K562 (cell line): ENCODE measurements around the gene POLR3K. TPM values are rescaled to one million over a fixed set of nuclear protein-coding genes. Genes with fewer than 3 reads are reported as not detected.

Source experiments
- CHCHD3 ChIP-seq: fragments of 250-450 bp; sonication (Bioruptor Pico); IDR thresholded peaks from 2 replicates; pipeline ENCODE4 v2.1.2; 2022; ENCODE audit warnings: mild to moderate bottlenecking
- EWSR1 ChIP-seq: fragments of 450-650 bp; IDR thresholded peaks from 2 replicates; pipeline ENCODE4 v1.6.1; 2018; ENCODE audit warnings: borderline replicate concordance, mild to moderate bottlenecking, low read depth, moderate library complexity; ENCODE audit not compliant: partially characterized antibody
- GABPB2 ChIP-seq: fragments of 250-450 bp; sonication (Bioruptor Pico); conservative IDR thresholded peaks from 2 replicates; pipeline ENCODE4 v1.5.1; 2021; ENCODE audit warnings: mild to moderate bottlenecking
- KLF10 ChIP-seq: fragments of 250-450 bp; sonication (Bioruptor Pico); IDR thresholded peaks from 2 replicates; pipeline ENCODE4 v1.6.1; 2021; ENCODE audit warnings: matching md5 sums
- MAFG ChIP-seq: fragments of 450-650 bp; conservative IDR thresholded peaks from 2 replicates; pipeline ENCODE4 v1.6.1; 2016; ENCODE audit warnings: missing genetic modification characterization, missing compliant biosample characterization
- MAZ ChIP-seq, 2 experiments: fragments of 450-650 bp in 1 of 2; sonication (generic) in 1 of 2; formaldehyde crosslinking; IDR thresholded peaks in 1 of 2; conservative IDR thresholded peaks in 1 of 2; 2 replicates each; pipeline versions ENCODE4 v1.4.0 to v1.5.0; 2020; ENCODE audit warnings: mild to moderate bottlenecking in 1 of 2, missing genetic modification reagents in 1 of 2
- MYNN ChIP-seq, 2 experiments: sonication (generic); formaldehyde crosslinking in 1 of 2; IDR thresholded peaks; 2 replicates each; pipeline versions ENCODE4 v1.5.0 to v1.6.1; 2016 to 2020; ENCODE audit warnings: antibody characterized with exemption in 1 of 2, missing genetic modification reagents in 1 of 2
- PHB ChIP-seq: fragments of 250-450 bp; sonication (Bioruptor Pico); IDR thresholded peaks from 2 replicates; pipeline ENCODE4 v1.5.0; 2021
- RAD21 ChIP-seq, 2 experiments: fragments of 250-450 bp in 1 of 2; fragments of 450-650 bp in 1 of 2; sonication (Bioruptor Pico) in 1 of 2; formaldehyde crosslinking in 1 of 2; IDR thresholded peaks in 1 of 2; conservative IDR thresholded peaks in 1 of 2; 2 replicates each; pipeline versions ENCODE4 v1.4.0 to v1.8.0; 2020 to 2022; ENCODE audit warnings: mild to moderate bottlenecking in 2 of 2, moderate library complexity in 1 of 2
- RNF2 ChIP-seq: sonication (generic); IDR thresholded peaks from 2 replicates; pipeline ENCODE4 v1.6.1; 2016
- SUPT5H ChIP-seq: fragments of 450-650 bp; IDR thresholded peaks from 2 replicates; pipeline ENCODE4 v1.6.1; 2016
- TAF9B ChIP-seq: fragments of 450-650 bp; IDR thresholded peaks from 2 replicates; pipeline ENCODE4 v1.6.1; 2018; ENCODE audit warnings: mild to moderate bottlenecking; ENCODE audit not compliant: partially characterized antibody
- ZNF316 ChIP-seq: fragments of 450-650 bp; IDR thresholded peaks from 2 replicates; pipeline ENCODE4 v1.6.1; 2016
- ZNF347 ChIP-seq: fragments of 450-650 bp; formaldehyde crosslinking; IDR thresholded peaks from 2 replicates; pipeline ENCODE4 v1.4.0; 2020; ENCODE audit warnings: low read depth, mild to moderate bottlenecking, moderate library complexity
- ZNF696 ChIP-seq: fragments of 250-450 bp; sonication (Bioruptor Pico); conservative IDR thresholded peaks from 2 replicates; pipeline ENCODE4 v1.4.0; 2020; ENCODE audit warnings: mild to moderate bottlenecking, moderate library complexity
- polyA plus RNA-seq, 8 experiments: library from polyadenylated mRNA; depleted of rRNA in 4 of 8; stranded (reverse) in 5 of 8; unstranded in 3 of 8; fragments of >200 nt; fragmentation: Nextera tagmentation in 2 of 8; fragmentation: Illumina TruSeq in 1 of 8; extraction: Ambion mirVana in 2 of 8; extraction: Trizol in 1 of 8; gene quantifications; 2 replicates each; pipeline versions ENCODE4 v1.2.1 to v1.2.3, GENCODE V29; 2011 to 2014; ENCODE audit warnings: inconsistent platforms in 1 of 8, missing spikeins in 1 of 8
- total RNA-seq, 7 experiments: library from RNA; depleted of rRNA in 6 of 7; stranded (reverse); fragments of >200 nt in 6 of 7; fragmentation: Illumina TruSeq in 2 of 7; extraction: Trizol in 2 of 7; gene quantifications; 2 replicates each; pipeline versions ENCODE4 v1.2.1 to v1.2.3, GENCODE V29; 2011 to 2021; ENCODE audit warnings: low replicate concordance in 1 of 7
- TF ChIP-seq, protein P1 (sequence below), 2 experiments: fragments of 450-650 bp; formaldehyde crosslinking in 1 of 2; IDR thresholded peaks; 2 replicates each; pipeline versions ENCODE4 v1.4.0 to v1.6.1; 2014 to 2020; ENCODE audit warnings: mild to moderate bottlenecking in 2 of 2, borderline replicate concordance in 1 of 2, low read depth in 1 of 2
- TF ChIP-seq, protein P2 (sequence below): sonication (generic); formaldehyde crosslinking; IDR thresholded peaks from 2 replicates; pipeline ENCODE4 v1.8.0; 2022; ENCODE audit warnings: missing genetic modification reagents, mild to moderate bottlenecking, borderline replicate concordance

The POLR3K gene
- total and polyA plus RNA-seq, 9 of the 15 experiments (the other 6 are each of a cell fraction or from before 2014, with no cell fraction given), result 42.1 to 315 (median 86.7) TPM

DNA sequence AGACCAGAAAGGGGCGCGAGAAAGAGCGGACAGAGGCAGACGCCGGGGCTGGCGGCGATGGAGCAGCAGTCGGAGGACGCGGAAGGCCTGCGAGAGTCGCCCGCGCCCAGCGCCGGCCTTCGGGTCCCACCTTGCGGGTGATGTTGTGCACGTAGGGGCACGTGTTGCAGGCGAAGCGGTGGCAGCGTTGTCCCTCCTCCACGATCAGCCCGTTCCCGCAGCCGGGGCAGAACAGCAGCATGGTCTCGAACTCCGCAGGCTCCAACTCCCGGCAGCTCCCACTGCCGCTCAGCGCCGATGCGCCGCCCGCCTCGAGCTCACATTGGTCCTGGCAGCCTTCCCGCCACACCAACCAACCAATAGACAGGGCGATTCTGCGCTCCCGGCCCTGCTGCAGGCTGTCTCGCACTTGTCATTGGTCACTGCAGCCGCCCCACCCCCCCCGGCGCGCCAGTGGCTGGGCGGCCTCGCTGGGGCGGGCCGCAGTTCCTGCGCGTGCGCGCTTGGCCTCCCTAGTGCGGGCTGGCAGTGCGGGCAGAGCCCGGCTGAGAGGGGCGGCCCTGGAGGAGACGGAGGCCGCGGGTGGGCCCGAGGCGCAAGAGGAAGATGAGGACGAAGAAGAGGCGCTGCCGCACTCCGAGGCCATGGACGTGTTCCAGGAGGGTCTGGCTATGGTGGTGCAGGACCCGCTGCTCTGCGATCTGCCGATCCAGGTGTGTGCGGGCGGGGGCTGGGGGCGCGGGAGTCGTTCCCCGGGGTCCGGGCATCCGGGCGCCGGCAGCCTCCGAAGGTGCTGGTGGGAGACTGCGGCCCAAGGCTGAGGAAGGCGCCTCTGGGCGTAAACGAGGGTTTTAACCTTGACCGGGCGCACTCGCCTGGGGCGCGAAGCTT, at the start of gene POLR3K, which contains the start of gene SNRNP25 (continued):
- TF ChIP-seq, protein P1, sequence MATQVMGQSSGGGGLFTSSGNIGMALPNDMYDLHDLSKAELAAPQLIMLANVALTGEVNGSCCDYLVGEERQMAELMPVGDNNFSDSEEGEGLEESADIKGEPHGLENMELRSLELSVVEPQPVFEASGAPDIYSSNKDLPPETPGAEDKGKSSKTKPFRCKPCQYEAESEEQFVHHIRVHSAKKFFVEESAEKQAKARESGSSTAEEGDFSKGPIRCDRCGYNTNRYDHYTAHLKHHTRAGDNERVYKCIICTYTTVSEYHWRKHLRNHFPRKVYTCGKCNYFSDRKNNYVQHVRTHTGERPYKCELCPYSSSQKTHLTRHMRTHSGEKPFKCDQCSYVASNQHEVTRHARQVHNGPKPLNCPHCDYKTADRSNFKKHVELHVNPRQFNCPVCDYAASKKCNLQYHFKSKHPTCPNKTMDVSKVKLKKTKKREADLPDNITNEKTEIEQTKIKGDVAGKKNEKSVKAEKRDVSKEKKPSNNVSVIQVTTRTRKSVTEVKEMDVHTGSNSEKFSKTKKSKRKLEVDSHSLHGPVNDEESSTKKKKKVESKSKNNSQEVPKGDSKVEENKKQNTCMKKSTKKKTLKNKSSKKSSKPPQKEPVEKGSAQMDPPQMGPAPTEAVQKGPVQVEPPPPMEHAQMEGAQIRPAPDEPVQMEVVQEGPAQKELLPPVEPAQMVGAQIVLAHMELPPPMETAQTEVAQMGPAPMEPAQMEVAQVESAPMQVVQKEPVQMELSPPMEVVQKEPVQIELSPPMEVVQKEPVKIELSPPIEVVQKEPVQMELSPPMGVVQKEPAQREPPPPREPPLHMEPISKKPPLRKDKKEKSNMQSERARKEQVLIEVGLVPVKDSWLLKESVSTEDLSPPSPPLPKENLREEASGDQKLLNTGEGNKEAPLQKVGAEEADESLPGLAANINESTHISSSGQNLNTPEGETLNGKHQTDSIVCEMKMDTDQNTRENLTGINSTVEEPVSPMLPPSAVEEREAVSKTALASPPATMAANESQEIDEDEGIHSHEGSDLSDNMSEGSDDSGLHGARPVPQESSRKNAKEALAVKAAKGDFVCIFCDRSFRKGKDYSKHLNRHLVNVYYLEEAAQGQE (IDR thresholded peaks at IDR 0.05; ENCODE audit: borderline replicate concordance), result no peak
- TF ChIP-seq, protein P1 (CRISPR knock-in tag; IDR thresholded peaks at IDR 0.05; ENCODE audit: low read depth), result peak; percentile 68; the same call in 1 of the 2 replicates
- TF ChIP-seq RNF2 (no peak; the same call in 1 of the 2 replicates), PHB (CRISPR knock-in tag) (no peak), RAD21 (CRISPR knock-in tag; conservative IDR thresholded peaks at IDR 0.05 in 1 of 2, IDR thresholded peaks at IDR 0.05 in 1 of 2) (no peak), SUPT5H (peak; percentile 83), ZNF696 (CRISPR knock-in tag) (no peak), ZNF316 (no peak), ZNF347 (CRISPR knock-in tag) (no peak), GABPB2 (CRISPR knock-in tag) (no peak), KLF10 (CRISPR knock-in tag) (no peak), EWSR1 (no peak), TAF9B (peak; percentile 9), CHCHD3 (CRISPR knock-in tag) (0 out of 2 replicates have a peak, but pooled peaks have one; percentile 28), MAZ (CRISPR knock-in tag; conservative IDR thresholded peaks at IDR 0.05 in 1 of 2, IDR thresholded peaks at IDR 0.05 in 1 of 2) (peak; percentile 5 to 61; a peak in 3 of 4 replicates), MYNN (IDR thresholded peaks at IDR 0.05) (no peak; the same call in 1 of the 2 replicates), MYNN (CRISPR knock-in tag; IDR thresholded peaks at IDR 0.05) (no peak), MAFG (tag) (no peak)
- TF ChIP-seq, protein P2, sequence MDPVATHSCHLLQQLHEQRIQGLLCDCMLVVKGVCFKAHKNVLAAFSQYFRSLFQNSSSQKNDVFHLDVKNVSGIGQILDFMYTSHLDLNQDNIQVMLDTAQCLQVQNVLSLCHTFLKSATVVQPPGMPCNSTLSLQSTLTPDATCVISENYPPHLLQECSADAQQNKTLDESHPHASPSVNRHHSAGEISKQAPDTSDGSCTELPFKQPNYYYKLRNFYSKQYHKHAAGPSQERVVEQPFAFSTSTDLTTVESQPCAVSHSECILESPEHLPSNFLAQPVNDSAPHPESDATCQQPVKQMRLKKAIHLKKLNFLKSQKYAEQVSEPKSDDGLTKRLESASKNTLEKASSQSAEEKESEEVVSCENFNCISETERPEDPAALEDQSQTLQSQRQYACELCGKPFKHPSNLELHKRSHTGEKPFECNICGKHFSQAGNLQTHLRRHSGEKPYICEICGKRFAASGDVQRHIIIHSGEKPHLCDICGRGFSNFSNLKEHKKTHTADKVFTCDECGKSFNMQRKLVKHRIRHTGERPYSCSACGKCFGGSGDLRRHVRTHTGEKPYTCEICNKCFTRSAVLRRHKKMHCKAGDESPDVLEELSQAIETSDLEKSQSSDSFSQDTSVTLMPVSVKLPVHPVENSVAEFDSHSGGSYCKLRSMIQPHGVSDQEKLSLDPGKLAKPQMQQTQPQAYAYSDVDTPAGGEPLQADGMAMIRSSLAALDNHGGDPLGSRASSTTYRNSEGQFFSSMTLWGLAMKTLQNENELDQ (CRISPR knock-in tag), result no peak
